K562 (cell line): ENCODE results near the gene ERFL. TPM values are rescaled to one million over a fixed set of nuclear protein-coding genes. Genes with fewer than 3 reads are reported as not detected.

Experiments
- CBX5 ChIP-seq: IDR thresholded peaks from 2 replicates; pipeline ENCODE4 v1.6.1; 2014; ENCODE audit warnings: low read depth, borderline replicate concordance
- E2F4 ChIP-seq: sonication (generic); formaldehyde crosslinking; IDR thresholded peaks from 2 replicates; pipeline ENCODE4 v1.8.0; 2022; ENCODE audit warnings: mild to moderate bottlenecking, low read depth, missing genetic modification reagents
- FOSL1 ChIP-seq: fragments of 200-800 bp; sonication (Bioruptor generic); conservative IDR thresholded peaks from 2 replicates; pipeline ENCODE4 v1.6.1; 2016; ENCODE audit warnings: missing genetic modification characterization, missing compliant biosample characterization
- GTF2B ChIP-seq: IDR thresholded peaks from 2 replicates; pipeline ENCODE4 v1.6.1; 2011; ENCODE audit not compliant: insufficient read length; ENCODE audit errors: extremely low read depth
- HDAC3 ChIP-seq: fragments of 450-650 bp; IDR thresholded peaks from 2 replicates; pipeline ENCODE4 v1.6.1; 2018; ENCODE audit warnings: borderline replicate concordance, mild to moderate bottlenecking, moderate library complexity; ENCODE audit not compliant: partially characterized antibody
- HOXB6 ChIP-seq: fragments of 250-450 bp; sonication (Bioruptor Pico); IDR thresholded peaks from 2 replicates; pipeline ENCODE4 v1.5.1; 2022; ENCODE audit warnings: mild to moderate bottlenecking, borderline replicate concordance
- POLR2B ChIP-seq: fragments of 450-650 bp; IDR thresholded peaks from 2 replicates; pipeline ENCODE4 v1.6.1; 2018; ENCODE audit warnings: low read depth; ENCODE audit not compliant: partially characterized antibody
- PRMT5 ChIP-seq: sonication (generic); formaldehyde crosslinking; IDR thresholded peaks from 2 replicates; pipeline ENCODE4 v1.5.0; 2020; ENCODE audit warnings: missing genetic modification reagents
- RBM22 ChIP-seq: fragments of 200-400 bp; formaldehyde crosslinking; IDR thresholded peaks from 2 replicates; pipeline ENCODE4 v1.6.1; 2018; ENCODE audit warnings: low read length, low read depth; ENCODE audit not compliant: poor library complexity, severe bottlenecking
- RREB1 ChIP-seq: fragments of 250-450 bp; sonication (Bioruptor Pico); IDR thresholded peaks from 2 replicates; pipeline ENCODE4 v1.4.0; 2020
- SIN3B ChIP-seq: fragments of 450-650 bp; IDR thresholded peaks from 2 replicates; pipeline ENCODE4 v1.6.1; 2017; ENCODE audit warnings: low read depth, mild to moderate bottlenecking, moderate library complexity
- SMARCA5 ChIP-seq: fragments of 450-650 bp; IDR thresholded peaks from 2 replicates; pipeline ENCODE4 v1.6.1; 2016
- ZBTB8A ChIP-seq: fragments of 450-650 bp; IDR thresholded peaks from 2 replicates; pipeline ENCODE4 v1.6.1; 2018; ENCODE audit warnings: mild to moderate bottlenecking, moderate library complexity; ENCODE audit not compliant: partially characterized antibody
- ZNF24 ChIP-seq: fragments of 450-650 bp; IDR thresholded peaks from 2 replicates; pipeline ENCODE4 v1.6.1; 2016
- ZNF511 ChIP-seq: sonication (generic); formaldehyde crosslinking; IDR thresholded peaks from 2 replicates; pipeline ENCODE4 v1.8.0; 2022; ENCODE audit warnings: mild to moderate bottlenecking, missing genetic modification reagents
- ZNF766 ChIP-seq: fragments of 200-800 bp; sonication (Bioruptor generic); conservative IDR thresholded peaks from 2 replicates; pipeline ENCODE4 v1.6.1; 2016; ENCODE audit warnings: missing genetic modification characterization, missing compliant biosample characterization
- polyA plus RNA-seq, 8 experiments: library from polyadenylated mRNA; depleted of rRNA in 4 of 8; stranded (reverse) in 5 of 8; unstranded in 3 of 8; fragments of >200 nt; fragmentation: Nextera tagmentation in 2 of 8; fragmentation: Illumina TruSeq in 1 of 8; extraction: Ambion mirVana in 2 of 8; extraction: Trizol in 1 of 8; gene quantifications; 2 replicates each; pipeline versions ENCODE4 v1.2.1 to v1.2.3, GENCODE V29; 2011 to 2014; ENCODE audit warnings: inconsistent platforms in 1 of 8, missing spikeins in 1 of 8
- total RNA-seq, 7 experiments: library from RNA; depleted of rRNA in 6 of 7; stranded (reverse); fragments of >200 nt in 6 of 7; fragmentation: Illumina TruSeq in 2 of 7; extraction: Trizol in 2 of 7; gene quantifications; 2 replicates each; pipeline versions ENCODE4 v1.2.1 to v1.2.3, GENCODE V29; 2011 to 2021; ENCODE audit warnings: low replicate concordance in 1 of 7
- TF ChIP-seq, protein P1 (sequence below): fragments of 250-450 bp; sonication (Bioruptor Pico); IDR thresholded peaks from 2 replicates; pipeline ENCODE4 v1.8.0; 2021; ENCODE audit warnings: moderate library complexity, mild to moderate bottlenecking, inconsistent platforms
- TF ChIP-seq, protein P2 (sequence below): fragments of 200-800 bp; sonication (Bioruptor generic); IDR thresholded peaks from 2 replicates; pipeline ENCODE4 v1.6.1; 2017; ENCODE audit warnings: missing genetic modification characterization, missing compliant biosample characterization

ERFL gene
- total and polyA plus RNA-seq, 9 of the 15 experiments (the other 6 are each of a cell fraction or from before 2014, with no cell fraction given): 0.07 to 0.75 (median 0.32) TPM; not detected in 4

- 0 out of 2 replicates have a peak, but pooled peaks have one; percentile 5 for TF ChIP-seq ZNF24
- no peak for TF ChIP-seq SIN3B
- TF ChIP-seq ZBTB8A: no peak
- TF ChIP-seq FOSL1: no peak
- TF ChIP-seq ZNF511: no peak
- TF ChIP-seq CBX5: peak; percentile 23; the same call in 1 of the 2 replicates
- TF ChIP-seq, protein P1, sequence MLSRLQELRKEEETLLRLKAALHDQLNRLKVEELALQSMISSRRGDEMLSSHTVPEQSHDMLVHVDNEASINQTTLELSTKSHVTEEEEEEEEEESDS (CRISPR knock-in tag): no peak
- no peak for TF ChIP-seq HDAC3
- no peak for TF ChIP-seq E2F4
- no peak for TF ChIP-seq HOXB6 (CRISPR knock-in tag)
- no peak for TF ChIP-seq RREB1
- TF ChIP-seq PRMT5 (CRISPR knock-in tag): no peak
- 0 out of 2 replicates have a peak, but pooled peaks have one; percentile 55 for TF ChIP-seq ZNF766 (CRISPR knock-in tag)
- TF ChIP-seq POLR2B: peak; percentile 65
- TF ChIP-seq, protein P2, sequence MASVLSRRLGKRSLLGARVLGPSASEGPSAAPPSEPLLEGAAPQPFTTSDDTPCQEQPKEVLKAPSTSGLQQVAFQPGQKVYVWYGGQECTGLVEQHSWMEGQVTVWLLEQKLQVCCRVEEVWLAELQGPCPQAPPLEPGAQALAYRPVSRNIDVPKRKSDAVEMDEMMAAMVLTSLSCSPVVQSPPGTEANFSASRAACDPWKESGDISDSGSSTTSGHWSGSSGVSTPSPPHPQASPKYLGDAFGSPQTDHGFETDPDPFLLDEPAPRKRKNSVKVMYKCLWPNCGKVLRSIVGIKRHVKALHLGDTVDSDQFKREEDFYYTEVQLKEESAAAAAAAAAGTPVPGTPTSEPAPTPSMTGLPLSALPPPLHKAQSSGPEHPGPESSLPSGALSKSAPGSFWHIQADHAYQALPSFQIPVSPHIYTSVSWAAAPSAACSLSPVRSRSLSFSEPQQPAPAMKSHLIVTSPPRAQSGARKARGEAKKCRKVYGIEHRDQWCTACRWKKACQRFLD (CRISPR knock-in tag): no peak
- TF ChIP-seq RBM22: no peak
- TF ChIP-seq SMARCA5: peak; percentile 90
- TF ChIP-seq GTF2B: no peak
These were observed 696 bp upstream of the ERFL start (continued) for GRCh38 chr19:41928754-41929535.
